ENCODE results near the gene ZBTB11. TPM values are rescaled to one million over a fixed set of nuclear protein-coding genes. Genes with fewer than 3 reads are reported as not detected.

ZBTB11 gene
- total and polyA plus RNA-seq, 9 of the 15 experiments (the other 6 are each of a cell fraction or from before 2014, with no cell fraction given) = 6.2 to 31.9 (median 21.4) TPM

DNA sequence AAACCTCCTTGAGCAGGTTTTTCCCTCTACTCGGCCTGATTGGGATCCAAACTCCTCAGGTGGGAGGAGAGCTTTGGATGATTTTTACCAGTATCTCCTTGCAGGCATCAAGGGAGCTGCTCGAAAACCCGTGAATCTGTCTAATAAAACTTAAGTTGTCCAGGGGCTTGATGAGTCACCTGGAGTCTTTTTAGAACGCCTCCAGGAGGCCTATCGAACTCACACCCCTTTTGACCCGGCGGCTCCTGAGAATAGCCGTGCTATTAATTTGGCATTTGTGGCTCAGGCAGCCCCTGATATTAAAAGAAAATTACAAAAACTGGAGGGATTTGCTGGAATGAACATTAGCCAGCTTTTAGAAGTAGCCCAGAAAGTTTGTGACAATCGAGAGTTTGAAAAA, 41.6 kb downstream of the ZBTB11 start:
- 1% methylated on average over 9 of the region's 9 CpGs for WGBS (ENCODE audit: insufficient coverage, low coverage, missing lambda C conversion rate)
- Histone ChIP-seq H3K4me3 (peak overlapping the region; percentile 63), H3K9me3 (replicated peaks; ENCODE audit: control insufficient read depth, insufficient read depth, low read depth, low read length) (no peaks in the 10 kb centered on the region), H3K9me1 (ENCODE audit: control insufficient read depth, insufficient read depth, low read length) (no peaks in the 10 kb centered on the region), H3K4me1 (replicated peaks in 1 of 2; ENCODE audit: control insufficient read depth in 2 of 2, insufficient read depth in 2 of 2, low read length in 2 of 2) (peaks cover 5 to 6% of the 10 kb centered on the region in 2 experiments; a peak in 3 of 5 replicates), H2AFZ (ENCODE audit: low read depth, low read length) (no peak overlapping the region; the same call in 1 of the 2 replicates), H3K79me2 (ENCODE audit: control insufficient read depth, insufficient read depth, low read length) (peaks cover 100% of the 10 kb centered on the region), H4K20me1 (replicated peaks; ENCODE audit: control insufficient read depth, insufficient read depth, low read length) (no peaks in the 10 kb centered on the region), H3K36me3 (ENCODE audit: control insufficient read depth, insufficient read depth, low read length) (peaks cover 61% of the 10 kb centered on the region), H3K4me2 (ENCODE audit: insufficient read depth, low read length) (peak overlapping the region; percentile 93), H3K27me3 (ENCODE audit: control insufficient read depth in 2 of 2, insufficient read depth in 2 of 2, low read length in 2 of 2) (no peaks in the 10 kb centered on the region), H3K9ac (ENCODE audit: insufficient read depth in 1 of 2, low read depth in 2 of 2, low read length in 2 of 2) (peak overlapping the region; percentile 87 to 89; a peak in 3 of 4 replicates), H3K27ac (ENCODE audit: extremely low read depth, low read depth, low read length) (peak overlapping the region; percentile 72)
- ChIA-PET POLR2A (interaction anchor here (0.7 to 1.1 kb wide), 2 partner anchors 62 to 68 kb away, joined by 3 to 4 read pairs; no protein-coding TSS in a partner anchor), CTCF (ENCODE audit: low intra/inter-chr PET ratio) (interaction anchor here (2.8 kb wide), 1 partner anchor 62 kb away, joined by 9 read pairs; the partner anchor contains the start of gene PCNP)
- ATAC-seq (no peak), DNase-seq (ENCODE audit: extremely low read depth in 1 of 4, low spot score in 3 of 4) (peak in 3 of 4 experiments; percentile 48 to 52 (median 51)), FAIRE-seq (no peak)
- no TSS peak for BruUV-seq (replicated peaks)
- intact Hi-C loops (cut with micrococcal nuclease) (loop anchor here (5.0 to 10.0 kb wide), 2 partner anchors 123 to 261 kb away; partner anchors contain the start of gene SENP7), in situ Hi-C loops (cut with MboI) (no loop called here)
- peak; percentile 76 for TF ChIP-seq FOSL1 (tag; conservative IDR thresholded peaks at IDR 0.05)
- TF ChIP-seq ARNT (IDR thresholded peaks at IDR 0.05) = no peak
- no peak for TF ChIP-seq PTBP1 (IDR thresholded peaks at IDR 0.05; ENCODE audit: low read depth, low read length)
- TF ChIP-seq GTF2E2 (tag; IDR thresholded peaks at IDR 0.05) = peak; percentile 66; the same call in 1 of the 2 replicates
- TF ChIP-seq YBX1 (IDR thresholded peaks at IDR 0.05) = no peak
- TF ChIP-seq NFXL1 (CRISPR knock-in tag; IDR thresholded peaks at IDR 0.05) = no peak
- no peak for TF ChIP-seq ZNF707 (CRISPR knock-in tag; conservative IDR thresholded peaks at IDR 0.05)
- TF ChIP-seq MTF1 (CRISPR knock-in tag; IDR thresholded peaks at IDR 0.05; ENCODE audit: borderline replicate concordance) = no peak
- 0 out of 2 replicates have a peak, but pooled peaks have one; percentile 0 for TF ChIP-seq MTA3 (IDR thresholded peaks at IDR 0.05; ENCODE audit: borderline replicate concordance)
- peak; percentile 35 for TF ChIP-seq ZFX (CRISPR knock-in tag; IDR thresholded peaks at IDR 0.05)
- TF ChIP-seq ZNF197 (CRISPR knock-in tag; IDR thresholded peaks at IDR 0.05; ENCODE audit: low read depth) = no peak
- no peak for TF ChIP-seq NR2C1 (IDR thresholded peaks at IDR 0.05)
- TF ChIP-seq NR2C1 (tag; IDR thresholded peaks at IDR 0.05) = no peak
- TF ChIP-seq, protein P1, sequence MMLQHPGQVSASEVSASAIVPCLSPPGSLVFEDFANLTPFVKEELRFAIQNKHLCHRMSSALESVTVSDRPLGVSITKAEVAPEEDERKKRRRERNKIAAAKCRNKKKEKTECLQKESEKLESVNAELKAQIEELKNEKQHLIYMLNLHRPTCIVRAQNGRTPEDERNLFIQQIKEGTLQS (IDR thresholded peaks at IDR 0.05) = peak; percentile 73
- TF ChIP-seq, protein P1 (CRISPR knock-in tag; conservative IDR thresholded peaks at IDR 0.05) = no peak
- TF ChIP-seq DMBX1 (CRISPR knock-in tag; IDR thresholded peaks at IDR 0.05; ENCODE audit: borderline replicate concordance) = no peak
- peak; percentile 65 for TF ChIP-seq JUND (IDR thresholded peaks at IDR 0.05; ENCODE audit: borderline replicate concordance, low read depth, low read length)
- TF ChIP-seq JUND (tag; IDR thresholded peaks at IDR 0.05; ENCODE audit: borderline replicate concordance, low read depth, low read length) = peak; percentile 11; the same call in 1 of the 3 replicates
- TF ChIP-seq RBBP5 (IDR thresholded peaks at IDR 0.05; ENCODE audit: borderline replicate concordance, insufficient read depth, low read length, poor library complexity, severe bottlenecking) = peak; percentile 11
- no peak for TF ChIP-seq ADNP (tag; IDR thresholded peaks at IDR 0.05)
- no peak for TF ChIP-seq ZNF133 (CRISPR knock-in tag; IDR thresholded peaks at IDR 0.05)
- TF ChIP-seq MYNN (IDR thresholded peaks at IDR 0.05) = peak; percentile 77
- no peak for TF ChIP-seq MYNN (CRISPR knock-in tag; IDR thresholded peaks at IDR 0.05)
- TF ChIP-seq, protein P2, sequence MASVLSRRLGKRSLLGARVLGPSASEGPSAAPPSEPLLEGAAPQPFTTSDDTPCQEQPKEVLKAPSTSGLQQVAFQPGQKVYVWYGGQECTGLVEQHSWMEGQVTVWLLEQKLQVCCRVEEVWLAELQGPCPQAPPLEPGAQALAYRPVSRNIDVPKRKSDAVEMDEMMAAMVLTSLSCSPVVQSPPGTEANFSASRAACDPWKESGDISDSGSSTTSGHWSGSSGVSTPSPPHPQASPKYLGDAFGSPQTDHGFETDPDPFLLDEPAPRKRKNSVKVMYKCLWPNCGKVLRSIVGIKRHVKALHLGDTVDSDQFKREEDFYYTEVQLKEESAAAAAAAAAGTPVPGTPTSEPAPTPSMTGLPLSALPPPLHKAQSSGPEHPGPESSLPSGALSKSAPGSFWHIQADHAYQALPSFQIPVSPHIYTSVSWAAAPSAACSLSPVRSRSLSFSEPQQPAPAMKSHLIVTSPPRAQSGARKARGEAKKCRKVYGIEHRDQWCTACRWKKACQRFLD (CRISPR knock-in tag; IDR thresholded peaks at IDR 0.05) = 0 out of 2 replicates have a peak, but pooled peaks have one; percentile 23

All from K562 (cell line).